A549 (cell line): ENCODE measurements around the gene OLFML3.

Source experiments
- CHD4 ChIP-seq: fragments of 200-600 bp; sonication (generic); IDR thresholded peaks from 2 replicates; pipeline ENCODE4 v1.6.1; 2016; ENCODE audit warnings: antibody characterized with exemption, mild to moderate bottlenecking, borderline replicate concordance
- CTCF ChIP-seq: fragments of >200 bp; sonication (Bioruptor Twin); formaldehyde crosslinking; IDR thresholded peaks from 3 replicates; pipeline ENCODE4 v1.5.1; 2016
- EP300 ChIP-seq, 2 experiments: fragments of >200 bp; sonication (Bioruptor Twin); formaldehyde crosslinking; IDR thresholded peaks; 2 replicates in 1 of 2; 3 replicates in 1 of 2; pipeline ENCODE4 v1.6.1; 2016 to 2017
- HMGXB4 ChIP-seq: fragments of 250-450 bp; sonication (Bioruptor Pico); IDR thresholded peaks from 2 replicates; pipeline ENCODE4 v1.5.0; 2021; ENCODE audit warnings: mild to moderate bottlenecking, moderate library complexity, borderline replicate concordance
- JUN ChIP-seq, 2 experiments: fragments of >200 bp; sonication (Bioruptor Twin); formaldehyde crosslinking; IDR thresholded peaks; 2 replicates in 1 of 2; 3 replicates in 1 of 2; pipeline ENCODE4 v1.6.1; 2016 to 2017
- MAX ChIP-seq: IDR thresholded peaks from 2 replicates; pipeline ENCODE4 v1.6.1; 2012
- TF ChIP-seq, protein P1 (sequence below): fragments of 200-600 bp; sonication (generic); IDR thresholded peaks from 2 replicates; pipeline ENCODE4 v1.6.1; 2016; ENCODE audit warnings: antibody characterized with exemption, mild to moderate bottlenecking, moderate library complexity

DNA sequence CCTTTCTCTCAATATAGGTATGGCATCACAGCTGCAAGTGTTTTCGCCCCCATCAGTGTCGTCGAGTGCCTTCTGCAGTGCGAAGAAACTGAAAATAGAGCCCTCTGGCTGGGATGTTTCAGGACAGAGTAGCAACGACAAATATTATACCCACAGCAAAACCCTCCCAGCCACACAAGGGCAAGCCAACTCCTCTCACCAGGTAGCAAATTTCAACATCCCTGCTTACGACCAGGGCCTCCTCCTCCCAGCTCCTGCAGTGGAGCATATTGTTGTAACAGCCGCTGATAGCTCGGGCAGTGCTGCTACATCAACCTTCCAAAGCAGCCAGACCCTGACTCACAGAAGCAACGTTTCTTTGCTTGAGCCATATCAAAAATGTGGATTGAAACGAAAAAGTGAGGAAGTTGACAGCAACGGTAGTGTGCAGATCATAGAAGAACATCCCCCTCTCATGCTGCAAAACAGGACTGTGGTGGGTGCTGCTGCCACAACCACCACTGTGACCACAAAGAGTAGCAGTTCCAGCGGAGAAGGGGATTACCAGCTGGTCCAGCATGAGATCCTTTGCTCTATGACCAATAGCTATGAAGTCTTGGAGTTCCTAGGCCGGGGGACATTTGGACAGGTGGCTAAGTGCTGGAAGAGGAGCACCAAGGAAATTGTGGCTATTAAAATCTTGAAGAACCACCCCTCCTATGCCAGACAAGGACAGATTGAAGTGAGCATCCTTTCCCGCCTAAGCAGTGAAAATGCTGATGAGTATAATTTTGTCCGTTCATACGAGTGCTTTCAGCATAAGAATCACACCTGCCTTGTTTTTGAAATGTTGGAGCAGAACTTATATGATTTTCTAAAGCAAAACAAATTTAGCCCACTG lies 38.7 kb upstream of the OLFML3 start:
- TF ChIP-seq JUN (IDR thresholded peaks at IDR 0.05) (no peak), CHD4 (no peak), CTCF (no peak), EP300 (IDR thresholded peaks at IDR 0.05) (no peak), HMGXB4 (CRISPR knock-in tag) (no peak), MAX (no peak)
- TF ChIP-seq, protein P1, sequence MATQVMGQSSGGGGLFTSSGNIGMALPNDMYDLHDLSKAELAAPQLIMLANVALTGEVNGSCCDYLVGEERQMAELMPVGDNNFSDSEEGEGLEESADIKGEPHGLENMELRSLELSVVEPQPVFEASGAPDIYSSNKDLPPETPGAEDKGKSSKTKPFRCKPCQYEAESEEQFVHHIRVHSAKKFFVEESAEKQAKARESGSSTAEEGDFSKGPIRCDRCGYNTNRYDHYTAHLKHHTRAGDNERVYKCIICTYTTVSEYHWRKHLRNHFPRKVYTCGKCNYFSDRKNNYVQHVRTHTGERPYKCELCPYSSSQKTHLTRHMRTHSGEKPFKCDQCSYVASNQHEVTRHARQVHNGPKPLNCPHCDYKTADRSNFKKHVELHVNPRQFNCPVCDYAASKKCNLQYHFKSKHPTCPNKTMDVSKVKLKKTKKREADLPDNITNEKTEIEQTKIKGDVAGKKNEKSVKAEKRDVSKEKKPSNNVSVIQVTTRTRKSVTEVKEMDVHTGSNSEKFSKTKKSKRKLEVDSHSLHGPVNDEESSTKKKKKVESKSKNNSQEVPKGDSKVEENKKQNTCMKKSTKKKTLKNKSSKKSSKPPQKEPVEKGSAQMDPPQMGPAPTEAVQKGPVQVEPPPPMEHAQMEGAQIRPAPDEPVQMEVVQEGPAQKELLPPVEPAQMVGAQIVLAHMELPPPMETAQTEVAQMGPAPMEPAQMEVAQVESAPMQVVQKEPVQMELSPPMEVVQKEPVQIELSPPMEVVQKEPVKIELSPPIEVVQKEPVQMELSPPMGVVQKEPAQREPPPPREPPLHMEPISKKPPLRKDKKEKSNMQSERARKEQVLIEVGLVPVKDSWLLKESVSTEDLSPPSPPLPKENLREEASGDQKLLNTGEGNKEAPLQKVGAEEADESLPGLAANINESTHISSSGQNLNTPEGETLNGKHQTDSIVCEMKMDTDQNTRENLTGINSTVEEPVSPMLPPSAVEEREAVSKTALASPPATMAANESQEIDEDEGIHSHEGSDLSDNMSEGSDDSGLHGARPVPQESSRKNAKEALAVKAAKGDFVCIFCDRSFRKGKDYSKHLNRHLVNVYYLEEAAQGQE: no peak
